HepG2 (cell line): ENCODE data around the gene NSMCE1.

ENCODE experiments used
- CTCF ChIP-seq: sonication (generic); formaldehyde crosslinking; IDR thresholded peaks from 2 replicates; pipeline ENCODE4 v1.5.0; 2020; ENCODE audit warnings: mild to moderate bottlenecking, missing genetic modification reagents, moderate library complexity
- MAX ChIP-seq: IDR thresholded peaks from 2 replicates; pipeline ENCODE4 v1.6.1; 2012; ENCODE audit warnings: inconsistent platforms
- MLXIP ChIP-seq: sonication (generic); formaldehyde crosslinking; IDR thresholded peaks from 2 replicates; pipeline ENCODE4 v1.9.0; 2021; ENCODE audit warnings: missing genetic modification reagents, borderline replicate concordance
- NCOR1 ChIP-seq: fragments of 200-600 bp; sonication (generic); IDR thresholded peaks from 2 replicates; pipeline ENCODE4 v1.7.0; 2017; ENCODE audit warnings: antibody characterized with exemption, low read length, borderline replicate concordance
- REST ChIP-seq, 2 experiments: IDR thresholded peaks; 2 replicates each; pipeline ENCODE4 v1.6.1; 2011 to 2012; ENCODE audit warnings: low read length in 2 of 2, borderline replicate concordance in 1 of 2, low read depth in 1 of 2, mild to moderate bottlenecking in 1 of 2, moderate library complexity in 1 of 2
- SMARCE1 ChIP-seq: fragments of 450-650 bp; IDR thresholded peaks from 2 replicates; pipeline ENCODE4 v1.6.1; 2017; ENCODE audit warnings: borderline replicate concordance
- ZFP36 ChIP-seq: fragments of 150-350 bp; IDR thresholded peaks from 2 replicates; pipeline ENCODE4 v1.6.1; 2018; ENCODE audit warnings: borderline replicate concordance, low read length, low read depth; ENCODE audit not compliant: partially characterized antibody
- ZFP41 ChIP-seq: sonication (generic); formaldehyde crosslinking; IDR thresholded peaks from 2 replicates; pipeline ENCODE4 v1.4.0; 2020; ENCODE audit warnings: mild to moderate bottlenecking, missing genetic modification reagents, borderline replicate concordance
- ZNF263 ChIP-seq: sonication (generic); formaldehyde crosslinking; IDR thresholded peaks from 2 replicates; pipeline ENCODE4 v1.4.0; 2020; ENCODE audit warnings: missing genetic modification reagents

GRCh38 chr16:27222249-27223225 is 46.0 kb downstream of the NSMCE1 start:
- no peak for TF ChIP-seq ZNF263 (CRISPR knock-in tag)
- TF ChIP-seq ZFP36 = no peak
- no peak for TF ChIP-seq SMARCE1
- no peak for TF ChIP-seq MLXIP (CRISPR knock-in tag)
- no peak for TF ChIP-seq CTCF (CRISPR knock-in tag)
- no peak for TF ChIP-seq MAX
- no peak for TF ChIP-seq NCOR1
- TF ChIP-seq REST (IDR thresholded peaks at IDR 0.05; ENCODE audit: borderline replicate concordance in 1 of 2, low read depth in 1 of 2, low read length in 2 of 2) = no peak
- TF ChIP-seq ZFP41 (CRISPR knock-in tag) = no peak
